Vagina (tissue), 2 donors: ENCODE results near the gene FAM20A. TPM values are rescaled to one million over a fixed set of nuclear protein-coding genes. Genes with fewer than 3 reads are reported as not detected.
A peak's percentile ranks its signal among the peaks of the same experiment; 100 is the strongest.

ENCODE experiments used
- DNase-seq, 2 donors: peaks; one replicate each; pipeline ENCODE4 v3.0.0-alpha.2; 2017; ENCODE audit errors: extremely low spot score in 2 of 2
- H3K27ac ChIP-seq: fragments of 200-600 bp; sonication (generic); one replicate; pipeline ENCODE4 v1.5.1; 2019
- H3K27me3 ChIP-seq: fragments of 200-600 bp; sonication (generic); one replicate; pipeline ENCODE4 v1.5.1; 2019
- H3K36me3 ChIP-seq, 2 donors: fragments of 200-600 bp; sonication (generic); one replicate each; pipeline ENCODE4 v1.5.1; 2017 to 2019
- H3K4me1 ChIP-seq: fragments of 200-600 bp; sonication (generic); one replicate; pipeline ENCODE4 v1.5.1; 2019
- H3K4me3 ChIP-seq, 2 donors: fragments of 200-600 bp; sonication (generic); 1 replicate in 1 of 2; 2 replicates in 1 of 2; pipeline ENCODE4 v1.5.1; 2016 to 2019
- H3K9me3 ChIP-seq: fragments of 200-600 bp; sonication (generic); one replicate; pipeline ENCODE4 v1.5.1; 2019
- POLR2A ChIP-seq, 2 donors: fragments of 450-650 bp; IDR thresholded peaks; one replicate each; pipeline ENCODE4 v1.6.1; 2017; ENCODE audit warnings: antibody characterized with exemption in 2 of 2, mild to moderate bottlenecking in 2 of 2, moderate library complexity in 2 of 2
- POLR2AphosphoS5 ChIP-seq, 2 donors: sonication (generic); formaldehyde crosslinking; IDR thresholded peaks; one replicate each; pipeline ENCODE4 v1.9.0; 2017; ENCODE audit warnings: antibody characterized with exemption in 2 of 2, mild to moderate bottlenecking in 2 of 2, low read depth in 1 of 2; ENCODE audit not compliant: insufficient read depth in 1 of 2
- intact Hi-C: fragments of 100-400 bp; cut with DNase I; formaldehyde crosslinking; loops from one replicate; pipeline ENCODE4 v1.15.1; 2023
- total RNA-seq: library from RNA; depleted of rRNA; stranded (reverse); fragments of >200 nt; gene quantifications from one replicate; pipeline ENCODE4 v1.2.3, GENCODE V29; 2016
- TF ChIP-seq, protein P1 (sequence below), 3 experiments: fragments of 450-650 bp in 2 of 3; fragments of 200-600 bp in 1 of 3; sonication (generic) in 1 of 3; IDR thresholded peaks; one replicate each; pipeline ENCODE4 v1.5.1; 2017 to 2019; ENCODE audit warnings: antibody characterized with exemption in 3 of 3, mild to moderate bottlenecking in 2 of 3, moderate library complexity in 2 of 3

Gene FAM20A
- total RNA-seq, 1 donor from 2014 or later: 16.2 TPM

DNA sequence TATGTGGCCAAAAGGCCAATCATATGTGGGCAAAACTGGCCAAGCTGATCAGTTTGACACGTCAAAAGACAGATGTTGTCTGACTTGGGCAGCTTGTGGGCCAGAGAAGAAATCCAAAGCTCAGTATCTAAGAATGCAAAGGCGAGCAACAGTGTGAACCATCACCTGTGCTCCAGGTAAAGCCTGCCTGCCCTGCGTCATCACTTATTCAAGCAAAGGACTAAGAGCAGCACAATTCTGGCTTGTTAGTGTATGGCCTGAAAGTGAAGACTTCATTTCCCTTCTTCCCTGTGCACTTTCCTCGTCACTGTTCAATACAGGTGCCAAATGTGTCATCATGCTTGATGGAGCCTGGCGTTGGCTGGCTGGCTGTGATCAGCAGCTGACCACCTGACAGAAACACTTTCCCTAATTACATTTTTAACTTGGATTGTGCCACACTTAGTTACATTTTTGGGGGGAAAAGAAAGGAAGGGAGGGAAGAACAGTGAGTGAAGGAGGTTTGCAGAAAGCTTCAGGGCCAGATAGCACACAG lies 4.7 kb downstream of the FAM20A start:
- intact Hi-C loops: no loop called here
- Histone ChIP-seq H3K36me3 (no peaks in the 10 kb centered on the region), H3K27ac (peak overlapping the region; percentile 28)

GRCh38 chr17:68595986-68596385 lies 5.2 kb downstream of the FAM20A start:
- H3K36me3 ChIP-seq: no peaks in the 10 kb centered on the region
- intact Hi-C loops: no loop called here
- H3K4me3 ChIP-seq: no peak overlapping the region
- peaks cover 75% of the 10 kb centered on the region for H3K4me1 ChIP-seq
- TF ChIP-seq POLR2AphosphoS5 (IDR thresholded peaks at IDR 0.05; ENCODE audit: insufficient read depth in 1 of 2, low read depth in 1 of 2): no peak
- TF ChIP-seq, protein P1, sequence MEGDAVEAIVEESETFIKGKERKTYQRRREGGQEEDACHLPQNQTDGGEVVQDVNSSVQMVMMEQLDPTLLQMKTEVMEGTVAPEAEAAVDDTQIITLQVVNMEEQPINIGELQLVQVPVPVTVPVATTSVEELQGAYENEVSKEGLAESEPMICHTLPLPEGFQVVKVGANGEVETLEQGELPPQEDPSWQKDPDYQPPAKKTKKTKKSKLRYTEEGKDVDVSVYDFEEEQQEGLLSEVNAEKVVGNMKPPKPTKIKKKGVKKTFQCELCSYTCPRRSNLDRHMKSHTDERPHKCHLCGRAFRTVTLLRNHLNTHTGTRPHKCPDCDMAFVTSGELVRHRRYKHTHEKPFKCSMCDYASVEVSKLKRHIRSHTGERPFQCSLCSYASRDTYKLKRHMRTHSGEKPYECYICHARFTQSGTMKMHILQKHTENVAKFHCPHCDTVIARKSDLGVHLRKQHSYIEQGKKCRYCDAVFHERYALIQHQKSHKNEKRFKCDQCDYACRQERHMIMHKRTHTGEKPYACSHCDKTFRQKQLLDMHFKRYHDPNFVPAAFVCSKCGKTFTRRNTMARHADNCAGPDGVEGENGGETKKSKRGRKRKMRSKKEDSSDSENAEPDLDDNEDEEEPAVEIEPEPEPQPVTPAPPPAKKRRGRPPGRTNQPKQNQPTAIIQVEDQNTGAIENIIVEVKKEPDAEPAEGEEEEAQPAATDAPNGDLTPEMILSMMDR (IDR thresholded peaks at IDR 0.05): no peak
- TF ChIP-seq POLR2A (IDR thresholded peaks at IDR 0.05): no peak
- no peaks in the 10 kb centered on the region for H3K9me3 ChIP-seq
- DNase-seq: peak in 1 of 2 donors; percentile 40
- H3K27me3 ChIP-seq: no peaks in the 10 kb centered on the region
- H3K27ac ChIP-seq: peak overlapping the region; percentile 28

More for the DNA sequence above, 4.7 kb downstream of the FAM20A start:
- TF ChIP-seq POLR2AphosphoS5 (IDR thresholded peaks at IDR 0.05; ENCODE audit: insufficient read depth in 1 of 2, low read depth in 1 of 2) (no peak), POLR2A (IDR thresholded peaks at IDR 0.05) (no peak)
- TF ChIP-seq, protein P1 (IDR thresholded peaks at IDR 0.05): no peak
- H3K4me1 ChIP-seq: peaks cover 75% of the 10 kb centered on the region
- DNase-seq: peak in 1 of 2 donors; percentile 79
- no peak overlapping the region for H3K4me3 ChIP-seq
- no peaks in the 10 kb centered on the region for H3K9me3 ChIP-seq
- no peaks in the 10 kb centered on the region for H3K27me3 ChIP-seq

- no peaks in the 10 kb centered on the region for H3K9me3 ChIP-seq
- no peak overlapping the region for H3K27ac ChIP-seq
- peak in 1 of 2 donors; percentile 37 for DNase-seq
These were observed 5.7 kb downstream of the FAM20A start for GRCh38 chr17:68595496-68595895.

GRCh38 chr17:68594552-68594951 lies 6.6 kb downstream of the FAM20A start:
- TF ChIP-seq POLR2AphosphoS5 (IDR thresholded peaks at IDR 0.05; ENCODE audit: insufficient read depth in 1 of 2, low read depth in 1 of 2): no peak
- TF ChIP-seq POLR2A (IDR thresholded peaks at IDR 0.05): no peak
- TF ChIP-seq, protein P1 (IDR thresholded peaks at IDR 0.05): no peak
- intact Hi-C loops: no loop called here
- Histone ChIP-seq H3K36me3 (no peaks in the 10 kb centered on the region), H3K9me3 (no peaks in the 10 kb centered on the region), H3K27ac (no peak overlapping the region), H3K4me1 (peaks cover 80% of the 10 kb centered on the region), H3K4me3 (no peak overlapping the region), H3K27me3 (no peaks in the 10 kb centered on the region)
- peak in 1 of 2 donors; percentile 6 for DNase-seq

More at GRCh38 chr17:68595496-68595895, 5.7 kb downstream of the FAM20A start:
- H3K4me3 ChIP-seq: no peak overlapping the region
- no peaks in the 10 kb centered on the region for H3K27me3 ChIP-seq
- peaks cover 78% of the 10 kb centered on the region for H3K4me1 ChIP-seq
- TF ChIP-seq, protein P1 (IDR thresholded peaks at IDR 0.05): no peak
- TF ChIP-seq POLR2AphosphoS5 (IDR thresholded peaks at IDR 0.05; ENCODE audit: insufficient read depth in 1 of 2, low read depth in 1 of 2) (no peak), POLR2A (IDR thresholded peaks at IDR 0.05) (no peak)
- intact Hi-C loops: no loop called here
- no peaks in the 10 kb centered on the region for H3K36me3 ChIP-seq
